Thyroid gland (tissue), 4 donors: ENCODE results near the gene IBSP. TPM values are rescaled to one million over a fixed set of nuclear protein-coding genes. Genes with fewer than 3 reads are reported as not detected.

ENCODE experiments used
- DNase-seq, 2 donors: peaks; one replicate each; pipeline ENCODE4 v3.0.0-alpha.2; 2019
- H3K27ac ChIP-seq, 3 donors: fragments of 200-600 bp; sonication (generic); 1 replicate in 2 of 3; 2 replicates in 1 of 3; pipeline ENCODE4 v1.5.1; 2016 to 2019; ENCODE audit warnings: mild to moderate bottlenecking in 1 of 3, moderate library complexity in 1 of 3
- H3K27me3 ChIP-seq: fragments of 200-600 bp; sonication (generic); one replicate; pipeline ENCODE4 v1.5.1; 2019
- H3K36me3 ChIP-seq, 2 donors: fragments of 200-600 bp; sonication (generic); one replicate each; pipeline ENCODE4 v1.5.1; 2016 to 2019
- H3K4me1 ChIP-seq, 2 donors: fragments of 200-600 bp; sonication (generic); one replicate each; pipeline ENCODE4 v1.5.1; 2017 to 2019
- H3K4me3 ChIP-seq, 3 donors: fragments of 200-600 bp; sonication (generic); replicated peaks in 1 of 3; 1 replicate in 2 of 3; 2 replicates in 1 of 3; pipeline ENCODE4 v1.5.1; 2016; ENCODE audit warnings: mild to moderate bottlenecking in 1 of 3
- H3K9me3 ChIP-seq: fragments of 200-600 bp; sonication (generic); one replicate; pipeline ENCODE4 v1.5.1; 2017
- CTCF ChIP-seq, 6 experiments: fragments of 200-600 bp in 3 of 6; fragments of 450-650 bp in 3 of 6; sonication (generic) in 3 of 6; IDR thresholded peaks; one replicate each; pipeline ENCODE4 v1.5.1; 2016 to 2019; ENCODE audit warnings: antibody characterized with exemption in 6 of 6, mild to moderate bottlenecking in 2 of 6, inconsistent platforms in 1 of 6, moderate library complexity in 1 of 6
- POLR2A ChIP-seq, 2 donors: fragments of 450-650 bp; IDR thresholded peaks; one replicate each; pipeline ENCODE4 v1.6.1; 2017; ENCODE audit warnings: antibody characterized with exemption in 2 of 2, mild to moderate bottlenecking in 2 of 2, moderate library complexity in 1 of 2
- WGBS, 2 donors: methylation state at CpG; one replicate each; pipeline ENCODE4 v1.1.5; 2017; 5-methylcytosine and 5-hydroxymethylcytosine counted together
- intact Hi-C: fragments of 100-400 bp; cut with DNase I; formaldehyde crosslinking; loops from one replicate; pipeline ENCODE4 v1.15.1; 2023
- total RNA-seq, 4 donors: library from RNA; depleted of rRNA; stranded (reverse); fragments of >200 nt; gene quantifications; one replicate each; pipeline ENCODE4 v1.2.3, GENCODE V29; 2016

Gene IBSP
- total RNA-seq, 4 donors from 2014 or later: not detected

- 82 to 85% methylated on average over 2 of the region's 2 CpGs for WGBS, 2 donors
Observed at GRCh38 chr4:87805971-87806370, 6.6 kb downstream of the IBSP start.

GRCh38 chr4:87806520-87806919, 7.2 kb downstream of the IBSP start:
- intact Hi-C loops: no loop called here
- Histone ChIP-seq H3K4me1 (no peaks in the 10 kb centered on the region), H3K9me3 (no peaks in the 10 kb centered on the region), H3K36me3 (no peaks in the 10 kb centered on the region), H3K4me3 (no peak overlapping the region), H3K27me3 (no peaks in the 10 kb centered on the region), H3K27ac (no peak overlapping the region)
- WGBS, 2 donors: 82 to 84% methylated on average over 3 of the region's 3 CpGs
- no peak for DNase-seq
- TF ChIP-seq POLR2A (IDR thresholded peaks at IDR 0.05): no peak
- no peak for TF ChIP-seq CTCF (IDR thresholded peaks at IDR 0.05)

More at GRCh38 chr4:87805971-87806370, 6.6 kb downstream of the IBSP start:
- Histone ChIP-seq H3K4me3 (no peak overlapping the region), H3K36me3 (no peaks in the 10 kb centered on the region), H3K4me1 (no peaks in the 10 kb centered on the region), H3K27ac (no peak overlapping the region), H3K9me3 (no peaks in the 10 kb centered on the region), H3K27me3 (no peaks in the 10 kb centered on the region)
- no peak for DNase-seq
- intact Hi-C loops: no loop called here
- no peak for TF ChIP-seq POLR2A (IDR thresholded peaks at IDR 0.05)
- no peak for TF ChIP-seq CTCF (IDR thresholded peaks at IDR 0.05)

GRCh38 chr4:87807402-87807801, 8.0 kb downstream of the IBSP start:
- 71 to 89% methylated on average over 3 of the region's 3 CpGs for WGBS, 2 donors
- H3K27ac ChIP-seq: no peak overlapping the region
- no peaks in the 10 kb centered on the region for H3K4me1 ChIP-seq
- H3K4me3 ChIP-seq: no peak overlapping the region
- intact Hi-C loops: no loop called here
- TF ChIP-seq POLR2A (IDR thresholded peaks at IDR 0.05) (no peak), CTCF (IDR thresholded peaks at IDR 0.05) (no peak)
- H3K36me3 ChIP-seq: no peaks in the 10 kb centered on the region
- H3K9me3 ChIP-seq: no peaks in the 10 kb centered on the region
- H3K27me3 ChIP-seq: no peaks in the 10 kb centered on the region
- no peak for DNase-seq

GRCh38 chr4:87811977-87812376, 12.6 kb downstream of the IBSP start:
- no peak overlapping the region for H3K4me3 ChIP-seq
- no peaks in the 10 kb centered on the region for H3K9me3 ChIP-seq
- no peaks in the 10 kb centered on the region for H3K27me3 ChIP-seq
- TF ChIP-seq POLR2A (IDR thresholded peaks at IDR 0.05): no peak
- TF ChIP-seq CTCF (IDR thresholded peaks at IDR 0.05): no peak
- no peak overlapping the region for H3K27ac ChIP-seq
- no peaks in the 10 kb centered on the region for H3K4me1 ChIP-seq
- intact Hi-C loops: no loop called here
- WGBS, 2 donors: 93 to 99% methylated on average over 2 of the region's 2 CpGs
- no peak for DNase-seq
- H3K36me3 ChIP-seq: no peaks in the 10 kb centered on the region

GRCh38 chr4:87819281-87819919, 20.0 kb downstream of the IBSP start:
- Histone ChIP-seq H3K27me3 (no peaks in the 10 kb centered on the region), H3K9me3 (no peaks in the 10 kb centered on the region), H3K27ac (no peak overlapping the region), H3K36me3 (no peaks in the 10 kb centered on the region), H3K4me1 (no peaks in the 10 kb centered on the region), H3K4me3 (no peak overlapping the region)
- no peak for DNase-seq
- TF ChIP-seq CTCF (IDR thresholded peaks at IDR 0.05) (no peak), POLR2A (IDR thresholded peaks at IDR 0.05) (no peak)
- intact Hi-C loops: no loop called here
- WGBS, 2 donors: 67 to 68% methylated on average over 5 to 8 of the region's 8 CpGs
